Thyroid gland (tissue), 4 donors: ENCODE measurements around the gene GAD1.

Source experiments
- CTCF ChIP-seq, 6 experiments: fragments of 200-600 bp in 3 of 6; fragments of 450-650 bp in 3 of 6; sonication (generic) in 3 of 6; IDR thresholded peaks; one replicate each; pipeline ENCODE4 v1.5.1; 2016 to 2019; ENCODE audit warnings: antibody characterized with exemption in 6 of 6, mild to moderate bottlenecking in 2 of 6, inconsistent platforms in 1 of 6, moderate library complexity in 1 of 6
- POLR2A ChIP-seq, 2 donors: fragments of 450-650 bp; IDR thresholded peaks; one replicate each; pipeline ENCODE4 v1.6.1; 2017; ENCODE audit warnings: antibody characterized with exemption in 2 of 2, mild to moderate bottlenecking in 2 of 2, moderate library complexity in 1 of 2

GRCh38 chr2:170771421-170771937, 45.2 kb upstream of the GAD1 start:
- no peak for TF ChIP-seq CTCF (IDR thresholded peaks at IDR 0.05)
- TF ChIP-seq POLR2A (IDR thresholded peaks at IDR 0.05): no peak
